Measurements from ENCODE around the gene SHB. TPM values are rescaled to one million over a fixed set of nuclear protein-coding genes. Genes with fewer than 3 reads are reported as not detected.

Gene SHB
- total RNA-seq, 2 donors from 2014 or later = 53.2 to 54.8 TPM

DNA sequence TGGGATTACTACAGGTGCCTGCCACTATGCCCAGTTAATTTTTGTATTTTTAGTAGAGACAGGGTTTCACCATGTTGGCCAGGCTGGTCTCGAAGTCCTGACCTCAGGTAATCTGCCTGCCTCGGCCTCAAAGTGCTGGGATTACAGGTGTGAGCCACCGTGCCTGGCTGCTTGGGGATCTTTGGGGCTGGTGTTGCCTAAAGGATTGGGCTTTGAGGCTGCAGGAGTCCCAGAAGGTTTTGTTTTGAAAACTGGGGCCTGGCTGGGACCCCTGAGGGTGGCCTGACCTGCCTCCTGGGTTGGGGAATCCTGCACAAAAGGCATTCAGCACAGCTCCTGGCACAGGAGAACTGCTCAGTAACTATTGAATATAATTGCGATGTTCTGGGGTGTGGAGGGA, 25.1 kb upstream of the SHB start:
- 98% methylated on average over 4 of the region's 4 CpGs for WGBS
- Histone ChIP-seq H3K36me3 (no peaks in the 10 kb centered on the region), H3K27me3 (replicated peaks; ENCODE audit: insufficient read depth) (no peaks in the 10 kb centered on the region), H3K4me3 (no peak overlapping the region), H3K4me1 (replicated peaks) (no peaks in the 10 kb centered on the region), H3K27ac (no peak overlapping the region), H3K9me3 (no peaks in the 10 kb centered on the region)
- intact Hi-C loops (cut with DNase I) = loop anchor here (10.0 kb wide), 1 partner anchor 71 kb away; no protein-coding TSS in a partner anchor
- no peak for DNase-seq (ENCODE audit: low spot score)
- TF ChIP-seq, protein P1, sequence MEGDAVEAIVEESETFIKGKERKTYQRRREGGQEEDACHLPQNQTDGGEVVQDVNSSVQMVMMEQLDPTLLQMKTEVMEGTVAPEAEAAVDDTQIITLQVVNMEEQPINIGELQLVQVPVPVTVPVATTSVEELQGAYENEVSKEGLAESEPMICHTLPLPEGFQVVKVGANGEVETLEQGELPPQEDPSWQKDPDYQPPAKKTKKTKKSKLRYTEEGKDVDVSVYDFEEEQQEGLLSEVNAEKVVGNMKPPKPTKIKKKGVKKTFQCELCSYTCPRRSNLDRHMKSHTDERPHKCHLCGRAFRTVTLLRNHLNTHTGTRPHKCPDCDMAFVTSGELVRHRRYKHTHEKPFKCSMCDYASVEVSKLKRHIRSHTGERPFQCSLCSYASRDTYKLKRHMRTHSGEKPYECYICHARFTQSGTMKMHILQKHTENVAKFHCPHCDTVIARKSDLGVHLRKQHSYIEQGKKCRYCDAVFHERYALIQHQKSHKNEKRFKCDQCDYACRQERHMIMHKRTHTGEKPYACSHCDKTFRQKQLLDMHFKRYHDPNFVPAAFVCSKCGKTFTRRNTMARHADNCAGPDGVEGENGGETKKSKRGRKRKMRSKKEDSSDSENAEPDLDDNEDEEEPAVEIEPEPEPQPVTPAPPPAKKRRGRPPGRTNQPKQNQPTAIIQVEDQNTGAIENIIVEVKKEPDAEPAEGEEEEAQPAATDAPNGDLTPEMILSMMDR (IDR thresholded peaks at IDR 0.05) = no peak
- TF ChIP-seq POLR2A (IDR thresholded peaks at IDR 0.05) (no peak), POLR2AphosphoS5 (IDR thresholded peaks at IDR 0.05) (no peak)

DNA sequence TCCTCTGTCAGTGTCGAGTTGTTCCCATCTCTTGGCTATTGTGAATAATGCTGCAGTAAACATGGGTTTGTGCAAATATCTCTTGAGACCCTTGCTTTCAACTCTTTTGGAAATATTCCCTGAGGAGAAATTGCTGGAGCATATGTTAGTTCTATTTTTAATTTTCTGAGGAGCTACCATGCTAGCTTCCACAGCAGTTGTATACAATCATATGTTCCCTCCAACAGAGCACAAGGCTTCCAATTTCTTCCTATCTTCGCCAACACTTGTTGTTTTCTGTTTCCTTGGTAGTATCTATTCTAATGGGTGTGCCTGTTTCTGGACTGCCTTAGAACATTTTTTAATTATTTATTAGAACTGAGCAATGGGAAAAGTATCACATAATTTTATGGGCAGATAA, 23.6 kb upstream of the SHB start:
- 91% methylated on average over 2 of the region's 2 CpGs for WGBS
- H3K27me3 ChIP-seq (replicated peaks; ENCODE audit: insufficient read depth) = no peaks in the 10 kb centered on the region
- DNase-seq (ENCODE audit: low spot score) = no peak
- H3K4me1 ChIP-seq (replicated peaks) = no peaks in the 10 kb centered on the region
- H3K9me3 ChIP-seq = no peaks in the 10 kb centered on the region
- H3K27ac ChIP-seq = no peak overlapping the region
- intact Hi-C loops (cut with DNase I) = loop anchor here (10.0 kb wide), 1 partner anchor 72 kb away; no protein-coding TSS in a partner anchor
- H3K36me3 ChIP-seq = no peaks in the 10 kb centered on the region
- no peak overlapping the region for H3K4me3 ChIP-seq
- TF ChIP-seq, protein P1 (IDR thresholded peaks at IDR 0.05) = no peak
- TF ChIP-seq POLR2A (IDR thresholded peaks at IDR 0.05) (no peak), POLR2AphosphoS5 (IDR thresholded peaks at IDR 0.05) (no peak)

DNA sequence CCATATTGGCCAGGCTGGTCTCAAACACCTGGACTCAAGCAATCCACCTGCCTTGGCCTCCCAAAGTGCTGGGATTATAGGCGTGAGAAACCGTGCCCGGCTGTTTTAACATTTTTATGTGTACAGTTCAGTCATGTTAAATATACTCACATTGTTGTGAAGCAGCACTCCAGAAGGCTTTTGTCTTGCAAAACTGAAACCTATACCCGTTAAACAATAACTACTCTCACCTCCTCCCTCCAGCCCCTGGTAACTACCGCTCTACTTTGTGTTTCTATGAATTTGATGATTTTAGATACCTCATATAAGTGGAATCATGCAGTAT, 23.1 kb upstream of the SHB start:
- TF ChIP-seq POLR2A (IDR thresholded peaks at IDR 0.05) (no peak), POLR2AphosphoS5 (IDR thresholded peaks at IDR 0.05) (no peak)
- TF ChIP-seq, protein P1 (IDR thresholded peaks at IDR 0.05) = no peak

DNA sequence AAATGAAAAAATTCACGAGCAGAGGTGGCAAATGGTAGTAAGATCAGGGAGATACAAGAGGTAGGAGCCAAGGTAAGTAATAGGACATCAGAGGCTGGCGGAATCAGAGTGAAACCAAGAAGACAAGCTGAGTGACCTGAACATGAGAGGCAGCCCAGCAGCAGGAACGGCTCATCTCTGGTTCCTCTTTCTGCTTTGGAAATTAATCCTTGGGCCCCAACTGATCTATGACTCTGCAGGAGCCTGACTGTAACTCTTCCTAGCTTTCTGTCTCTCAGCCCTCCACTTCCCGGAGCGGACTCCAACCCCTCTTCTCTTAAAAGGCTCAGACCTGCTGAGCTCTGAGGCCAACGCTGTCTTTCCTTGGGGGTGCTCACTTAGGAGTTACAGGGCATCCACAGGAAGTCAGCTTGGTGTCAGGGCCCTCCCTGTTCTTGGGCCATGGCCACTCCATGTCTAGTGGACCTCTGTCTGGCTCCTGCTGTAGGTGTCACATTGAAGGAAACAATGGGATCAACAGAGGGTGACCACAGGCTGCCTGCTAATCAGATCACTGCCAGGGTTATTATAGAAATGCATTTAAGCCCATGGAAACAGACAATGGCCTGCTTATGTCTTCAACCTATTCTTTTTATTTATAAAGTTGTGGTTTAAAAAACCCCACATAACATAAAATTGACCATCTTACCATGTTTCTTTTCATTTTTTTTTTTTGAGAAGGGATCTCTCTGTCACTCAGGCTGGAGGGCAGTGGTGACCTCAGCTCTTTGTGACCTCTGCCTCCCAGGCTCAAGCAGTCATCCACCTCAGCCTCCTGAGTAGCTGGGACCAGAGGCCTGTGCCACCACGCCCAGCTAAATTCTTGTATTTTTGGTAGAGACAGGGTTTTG, 22.5 kb upstream of the SHB start:
- H3K27ac ChIP-seq = no peak overlapping the region
- H3K36me3 ChIP-seq = no peaks in the 10 kb centered on the region
- intact Hi-C loops (cut with DNase I) = loop anchor here (10.0 kb wide), 1 partner anchor 73 kb away; no protein-coding TSS in a partner anchor
- no peak for DNase-seq (ENCODE audit: low spot score)
- WGBS = 90% methylated on average over 7 of the region's 7 CpGs
- H3K4me3 ChIP-seq = no peak overlapping the region
- H3K27me3 ChIP-seq (replicated peaks; ENCODE audit: insufficient read depth) = no peaks in the 10 kb centered on the region
- H3K9me3 ChIP-seq = no peaks in the 10 kb centered on the region
- no peaks in the 10 kb centered on the region for H3K4me1 ChIP-seq (replicated peaks)
- TF ChIP-seq POLR2A (IDR thresholded peaks at IDR 0.05) (no peak), POLR2AphosphoS5 (IDR thresholded peaks at IDR 0.05) (no peak)
- TF ChIP-seq, protein P1 (IDR thresholded peaks at IDR 0.05) = no peak

More for the DNA sequence above, 23.1 kb upstream of the SHB start:
- Histone ChIP-seq H3K9me3 (no peaks in the 10 kb centered on the region), H3K4me1 (replicated peaks) (no peaks in the 10 kb centered on the region), H3K27ac (no peak overlapping the region), H3K36me3 (no peaks in the 10 kb centered on the region), H3K4me3 (no peak overlapping the region), H3K27me3 (replicated peaks; ENCODE audit: insufficient read depth) (no peaks in the 10 kb centered on the region)
- no peak for DNase-seq (ENCODE audit: low spot score)
- intact Hi-C loops (cut with DNase I) = loop anchor here (10.0 kb wide), 1 partner anchor 73 kb away; no protein-coding TSS in a partner anchor
- 98% methylated on average over 5 of the region's 5 CpGs for WGBS

All from prostate gland (tissue), 2 donors.